ENCODE results near the gene MCTP1. TPM values are rescaled to one million over a fixed set of nuclear protein-coding genes. Genes with fewer than 3 reads are reported as not detected.

Gene MCTP1
- total and polyA plus RNA-seq, 2 of the 8 experiments (the other 6 are each of a cell fraction or from before 2014, with no cell fraction given) = 0.56 to 3.4 TPM

GRCh38 chr5:95032801-95033200 is 252.1 kb downstream of the MCTP1 start:
- Histone ChIP-seq H4K8ac (ENCODE audit: extremely low read depth, insufficient read depth, low read length) (no peak overlapping the region), H3K14ac (ENCODE audit: insufficient read length) (no peak overlapping the region), H3K27ac (ENCODE audit: low read depth, low read length) (no peak overlapping the region), H2BK15ac (ENCODE audit: low read length) (no peak overlapping the region), H3K36me3 (ENCODE audit: control insufficient read depth in 2 of 4, insufficient read depth in 4 of 4, low read length in 3 of 4) (no peaks in the 10 kb centered on the region), H3K4ac (replicated peaks; ENCODE audit: insufficient read length, low read depth, low read length) (no peak overlapping the region), H3K9me3 (ENCODE audit: insufficient read depth in 2 of 2, low read depth in 1 of 2, low read length in 1 of 2) (no peaks in the 10 kb centered on the region), H3K23ac (ENCODE audit: insufficient read length) (no peak overlapping the region), H3K4me2 (ENCODE audit: insufficient read depth in 1 of 2, low read depth in 2 of 2, low read length in 2 of 2) (no peak overlapping the region), H3K4me3 (ENCODE audit: extremely low read depth in 1 of 4, insufficient read depth in 2 of 4, low read depth in 3 of 4, low read length in 4 of 4) (no peak overlapping the region), H3K4me1 (replicated peaks in 1 of 4; ENCODE audit: control insufficient read depth in 3 of 4, insufficient read depth in 4 of 4, low read length in 3 of 4) (no peaks in the 10 kb centered on the region), H3K56ac (replicated peaks; ENCODE audit: insufficient read length, low read depth, low read length) (no peak overlapping the region), H4K20me1 (replicated peaks in 1 of 2; ENCODE audit: control insufficient read depth in 1 of 2, insufficient read depth in 2 of 2, low read length in 2 of 2) (no peaks in the 10 kb centered on the region), H3K79me1 (ENCODE audit: low read depth, low read length) (no peaks in the 10 kb centered on the region), H2BK12ac (ENCODE audit: low read depth, low read length) (no peak overlapping the region), H3K18ac (ENCODE audit: extremely low read depth, low read length) (no peak overlapping the region), H4K5ac (ENCODE audit: insufficient read length, low read depth, low read length) (no peak overlapping the region), H2AK5ac (ENCODE audit: low read depth, low read length) (no peak overlapping the region), H4K91ac (replicated peaks; ENCODE audit: insufficient read length, low read length) (no peak overlapping the region), H3K9ac (replicated peaks in 1 of 4; ENCODE audit: extremely low read depth in 1 of 4, low read depth in 3 of 4, low read length in 3 of 4) (no peak overlapping the region), H3K79me2 (ENCODE audit: control insufficient read depth in 1 of 2, insufficient read depth in 2 of 2, low read length in 2 of 2) (no peaks in the 10 kb centered on the region), H2BK5ac (ENCODE audit: low read depth, low read length) (no peak overlapping the region), H2BK120ac (replicated peaks; ENCODE audit: low read depth, low read length) (no peak overlapping the region), H2BK20ac (ENCODE audit: low read length) (no peak overlapping the region), H3K27me3 (replicated peaks in 1 of 4; ENCODE audit: control insufficient read depth in 3 of 4, extremely low read depth in 1 of 4, insufficient read depth in 3 of 4, low read length in 3 of 4) (no peaks in the 10 kb centered on the region), H2AFZ (ENCODE audit: low read length) (no peak overlapping the region), H3K23me2 (ENCODE audit: low read depth, low read length) (no peaks in the 10 kb centered on the region)
- TF ChIP-seq NANOG (IDR thresholded peaks at IDR 0.05; ENCODE audit: insufficient read depth, low read depth, low read length, poor library complexity, severe bottlenecking) (no peak), EZH2 (IDR thresholded peaks at IDR 0.05; ENCODE audit: low read depth, low read length, severe bottlenecking) (no peak), RBBP5 (IDR thresholded peaks at IDR 0.05; ENCODE audit: borderline replicate concordance, low read depth, low read length) (no peak), EP300 (IDR thresholded peaks at IDR 0.05; ENCODE audit: borderline replicate concordance in 1 of 2, low read depth in 2 of 2, low read length in 2 of 2) (no peak), ATF3 (IDR thresholded peaks at IDR 0.05; ENCODE audit: insufficient read depth, low read depth, low read length) (no peak), HDAC2 (IDR thresholded peaks at IDR 0.05; ENCODE audit: borderline replicate concordance in 1 of 2, low read depth in 2 of 2, low read length in 2 of 2) (no peak)
- ChIA-PET POLR2A (ENCODE audit: partially characterized antibody) (no interaction called here), CTCF (ENCODE audit: partially characterized antibody) (interaction anchor here (1.6 kb wide), 1 partner anchor 19 kb away, joined by 3 read pairs; no protein-coding TSS in a partner anchor)
- 96% methylated on average over 1 of the region's 1 CpG; no CpG with 5 or more reads in 1 of the 2 experiments for WGBS, 2 experiments (ENCODE audit: extremely low coverage in 1 of 2, insufficient coverage in 1 of 2, insufficient read length in 1 of 2, insufficient replicate concordance in 2 of 2, low coverage in 1 of 2, low lambda C conversion rate in 2 of 2, missing lambda C conversion rate in 1 of 2)
- FAIRE-seq (no peak), DNase-seq (ENCODE audit: low read depth in 1 of 2, low spot score in 2 of 2) (no peak)

Measured in H1 (cell line).